MM.1S (cell line): ENCODE data around the gene CDH4.

Experiments
- DNase-seq: peaks from one replicate; pipeline ENCODE4 v3.0.0-alpha.2; 2015
- H2AFZ ChIP-seq: fragments of 300-600 bp; sonication (generic); 2 replicates; pipeline ENCODE4 v1.6.0; 2016; ENCODE audit warnings: antibody characterized with exemption, low read length
- H3F3A ChIP-seq: fragments of 300-600 bp; sonication (generic); 2 replicates; pipeline ENCODE4 v1.6.1; 2016; ENCODE audit warnings: mild to moderate bottlenecking, antibody characterized with exemption, low read length, moderate library complexity, mixed read lengths; ENCODE audit not compliant: insufficient read depth
- H3K27ac ChIP-seq: fragments of 300-600 bp; sonication (generic); 2 replicates; pipeline ENCODE4 v1.5.1; 2016; ENCODE audit warnings: mild to moderate bottlenecking, low read length
- H3K27me3 ChIP-seq: fragments of 300-600 bp; sonication (generic); replicated peaks from 2 replicates; pipeline ENCODE4 v1.6.0; 2016; ENCODE audit warnings: low read length; ENCODE audit not compliant: insufficient read depth
- H3K36me3 ChIP-seq: fragments of 300-600 bp; sonication (generic); replicated peaks from 2 replicates; pipeline ENCODE4 v1.6.1; 2016; ENCODE audit warnings: mild to moderate bottlenecking, low read length, mixed read lengths; ENCODE audit not compliant: insufficient read depth
- H3K4me1 ChIP-seq: fragments of 300-600 bp; sonication (generic); 2 replicates; pipeline ENCODE4 v1.6.1; 2016; ENCODE audit warnings: low read length, mixed read lengths
- H3K4me2 ChIP-seq: fragments of 300-600 bp; sonication (generic); 2 replicates; pipeline ENCODE4 v1.6.0; 2016; ENCODE audit warnings: low read depth, low read length
- H3K4me3 ChIP-seq: fragments of 300-600 bp; sonication (generic); 2 replicates; pipeline ENCODE4 v1.5.1; 2016; ENCODE audit warnings: low read length, mixed read lengths
- H3K79me2 ChIP-seq: fragments of 300-600 bp; sonication (generic); 2 replicates; pipeline ENCODE4 v1.6.1; 2016; ENCODE audit warnings: mixed run types, low read length, mixed read lengths
- H3K9ac ChIP-seq: fragments of 300-600 bp; sonication (generic); 2 replicates; pipeline ENCODE4 v1.6.1; 2016; ENCODE audit warnings: low read length, mixed read lengths
- H3K9me2 ChIP-seq: fragments of 300-600 bp; sonication (generic); replicated peaks from 2 replicates; pipeline ENCODE4 v1.6.1; 2016; ENCODE audit warnings: mild to moderate bottlenecking, low read length, mixed read lengths; ENCODE audit not compliant: insufficient read depth
- H3K9me3 ChIP-seq: fragments of 300-600 bp; sonication (generic); replicated peaks from 2 replicates; pipeline ENCODE4 v1.6.1; 2016; ENCODE audit warnings: mild to moderate bottlenecking, low read length, mixed read lengths; ENCODE audit not compliant: insufficient read depth
- H4K20me1 ChIP-seq: fragments of 300-600 bp; sonication (generic); 2 replicates; pipeline ENCODE4 v1.6.1; 2016; ENCODE audit warnings: mild to moderate bottlenecking, low read length, moderate library complexity, mixed read lengths; ENCODE audit not compliant: insufficient read depth
- CTCF ChIP-seq: fragments of 300-600 bp; sonication (generic); IDR thresholded peaks from 2 replicates; pipeline ENCODE4 v1.5.1; 2016; ENCODE audit warnings: antibody characterized with exemption, low read length, mixed read lengths
- EZH2 ChIP-seq: fragments of 300-600 bp; sonication (generic); optimal IDR thresholded peaks from 2 replicates; pipeline ENCODE3; 2017; ENCODE audit warnings: low read depth, mild to moderate bottlenecking, antibody characterized with exemption, low read length, mixed read lengths
- EZH2phosphoT487 ChIP-seq: fragments of 300-600 bp; sonication (generic); IDR thresholded peaks from 2 replicates; pipeline ENCODE4 v1.6.1; 2018; ENCODE audit warnings: antibody characterized with exemption, low read length

The CDH4 gene

GRCh38 chr20:61963885-61964674 is 712.0 kb downstream of the CDH4 start:
- no peak overlapping the region for H2AFZ ChIP-seq
- H3K9me3 ChIP-seq, result no peaks in the 10 kb centered on the region
- no peaks in the 10 kb centered on the region for H3F3A ChIP-seq
- no peak overlapping the region for H3K27ac ChIP-seq
- H3K27me3 ChIP-seq, result peaks cover 53% of the 10 kb centered on the region
- no peak overlapping the region for H3K4me2 ChIP-seq
- H3K9ac ChIP-seq, result no peak overlapping the region
- no peaks in the 10 kb centered on the region for H3K9me2 ChIP-seq
- H4K20me1 ChIP-seq, result no peaks in the 10 kb centered on the region
- no peaks in the 10 kb centered on the region for H3K79me2 ChIP-seq
- DNase-seq, result no peak
- H3K4me1 ChIP-seq, result no peaks in the 10 kb centered on the region
- TF ChIP-seq CTCF (no peak), EZH2 (no peak), EZH2phosphoT487 (no peak)
- no peaks in the 10 kb centered on the region for H3K36me3 ChIP-seq
- no peak overlapping the region for H3K4me3 ChIP-seq

GRCh38 chr20:61964675-61965605 is 712.9 kb downstream of the CDH4 start:
- Histone ChIP-seq H3K4me2 (no peak overlapping the region), H3K4me1 (no peaks in the 10 kb centered on the region), H3K36me3 (no peaks in the 10 kb centered on the region), H3K27me3 (peaks cover 45% of the 10 kb centered on the region), H3F3A (no peaks in the 10 kb centered on the region), H3K9ac (no peak overlapping the region), H3K9me3 (no peaks in the 10 kb centered on the region), H3K27ac (no peak overlapping the region), H4K20me1 (no peaks in the 10 kb centered on the region), H2AFZ (no peak overlapping the region), H3K79me2 (no peaks in the 10 kb centered on the region), H3K4me3 (no peak overlapping the region), H3K9me2 (no peaks in the 10 kb centered on the region)
- DNase-seq, result no peak
- TF ChIP-seq EZH2, result no peak
- no peak for TF ChIP-seq EZH2phosphoT487
- no peak for TF ChIP-seq CTCF

- Histone ChIP-seq H4K20me1 (no peaks in the 10 kb centered on the region), H3K4me2 (no peak overlapping the region), H2AFZ (no peak overlapping the region), H3K27ac (no peak overlapping the region), H3K27me3 (peaks cover 35% of the 10 kb centered on the region), H3K4me3 (no peak overlapping the region), H3K9me2 (no peaks in the 10 kb centered on the region), H3K36me3 (no peaks in the 10 kb centered on the region), H3K9ac (no peak overlapping the region), H3F3A (no peaks in the 10 kb centered on the region), H3K79me2 (no peaks in the 10 kb centered on the region), H3K4me1 (no peaks in the 10 kb centered on the region), H3K9me3 (no peaks in the 10 kb centered on the region)
- DNase-seq, result no peak
- no peak for TF ChIP-seq EZH2phosphoT487
- TF ChIP-seq EZH2, result no peak
- TF ChIP-seq CTCF, result no peak
These were observed 713.8 kb downstream of the CDH4 start for GRCh38 chr20:61965606-61966491.
